HepG2 (cell line): ENCODE results near the gene ENO2. TPM values are rescaled to one million over a fixed set of nuclear protein-coding genes. Genes with fewer than 3 reads are reported as not detected.

ENCODE experiments used
- FOXP1 ChIP-seq, 2 experiments: fragments of 450-650 bp in 1 of 2; IDR thresholded peaks; 2 replicates each; pipeline ENCODE4 v1.6.1; 2017 to 2018; ENCODE audit warnings: antibody characterized with exemption in 1 of 2
- MAF1 ChIP-seq: sonication (generic); formaldehyde crosslinking; IDR thresholded peaks from 2 replicates; pipeline ENCODE4 v1.5.0; 2020; ENCODE audit warnings: missing genetic modification reagents, borderline replicate concordance
- NAIF1 ChIP-seq: sonication (generic); formaldehyde crosslinking; IDR thresholded peaks from 2 replicates; pipeline ENCODE4 v1.5.0; 2020; ENCODE audit warnings: mild to moderate bottlenecking, missing genetic modification reagents, borderline replicate concordance
- PBX2 ChIP-seq: IDR thresholded peaks from 2 replicates; pipeline ENCODE4 v1.6.1; 2016; ENCODE audit warnings: control low read depth
- SALL1 ChIP-seq: sonication (generic); formaldehyde crosslinking; IDR thresholded peaks from 2 replicates; pipeline ENCODE4 v1.8.0; 2022; ENCODE audit warnings: mild to moderate bottlenecking, missing genetic modification reagents
- SCMH1 ChIP-seq: sonication (generic); formaldehyde crosslinking; IDR thresholded peaks from 2 replicates; pipeline ENCODE4 v1.9.0; 2021; ENCODE audit warnings: missing genetic modification reagents, mild to moderate bottlenecking, borderline replicate concordance
- ZBTB7B ChIP-seq: sonication (generic); formaldehyde crosslinking; IDR thresholded peaks from 2 replicates; pipeline ENCODE4 v1.4.0; 2020; ENCODE audit warnings: missing genetic modification reagents
- ZKSCAN8 ChIP-seq: IDR thresholded peaks from 2 replicates; pipeline ENCODE4 v1.6.1; 2016; ENCODE audit warnings: borderline replicate concordance, missing genetic modification reagents, missing compliant biosample characterization
- ZNF121 ChIP-seq: sonication (generic); formaldehyde crosslinking; IDR thresholded peaks from 2 replicates; pipeline ENCODE4 v1.5.0; 2020; ENCODE audit warnings: mild to moderate bottlenecking, missing genetic modification reagents
- ZNF333 ChIP-seq: sonication (generic); formaldehyde crosslinking; IDR thresholded peaks from 2 replicates; pipeline ENCODE4 v1.4.0; 2020; ENCODE audit warnings: mild to moderate bottlenecking, missing genetic modification reagents, borderline replicate concordance
- ZNF709 ChIP-seq: sonication (generic); formaldehyde crosslinking; IDR thresholded peaks from 2 replicates; pipeline ENCODE4 v1.5.0; 2020; ENCODE audit warnings: mild to moderate bottlenecking, missing genetic modification reagents
- ZNF773 ChIP-seq: sonication (generic); formaldehyde crosslinking; IDR thresholded peaks from 2 replicates; pipeline ENCODE4 v1.4.0; 2020; ENCODE audit warnings: missing genetic modification reagents, borderline replicate concordance
- polyA plus RNA-seq, 8 experiments: library from polyadenylated mRNA; depleted of rRNA in 3 of 8; stranded (reverse) in 7 of 8; unstranded in 1 of 8; fragments of >200 nt; fragmentation: Illumina TruSeq in 4 of 8; extraction: Trizol in 4 of 8; gene quantifications; 2 replicates each; pipeline versions ENCODE4 v1.2.1 to v1.2.3, GENCODE V29; 2011 to 2016; ENCODE audit warnings: low read depth in 4 of 8, missing spikeins in 1 of 8, mixed read lengths in 1 of 8; ENCODE audit not compliant: insufficient read depth in 1 of 8
- total RNA-seq, 5 experiments: library from RNA; depleted of rRNA; stranded (reverse); fragments of >200 nt; fragmentation: Illumina TruSeq; extraction: Trizol; gene quantifications; 2 replicates each; pipeline ENCODE4 v1.2.3, GENCODE V29; 2016; ENCODE audit warnings: low read depth in 1 of 5
- TF ChIP-seq, protein P1 (sequence below): sonication (generic); formaldehyde crosslinking; IDR thresholded peaks from 2 replicates; pipeline ENCODE4 v1.8.0; 2022; ENCODE audit warnings: mild to moderate bottlenecking, missing genetic modification reagents, moderate library complexity
- TF ChIP-seq, protein P2 (sequence below): sonication (generic); formaldehyde crosslinking; IDR thresholded peaks from 2 replicates; pipeline ENCODE4 v1.5.0; 2020; ENCODE audit warnings: missing genetic modification reagents, mild to moderate bottlenecking, borderline replicate concordance
- TF ChIP-seq, protein P3 (sequence below): sonication (generic); formaldehyde crosslinking; IDR thresholded peaks from 2 replicates; pipeline ENCODE4 v1.5.0; 2020; ENCODE audit warnings: missing genetic modification reagents
- TF ChIP-seq, protein P4 (sequence below): sonication (generic); formaldehyde crosslinking; IDR thresholded peaks from 2 replicates; pipeline ENCODE4 v1.4.0; 2020; ENCODE audit warnings: missing genetic modification reagents
- TF ChIP-seq, protein P5 (sequence below): sonication (generic); formaldehyde crosslinking; IDR thresholded peaks from 2 replicates; pipeline ENCODE4 v1.5.1; 2020; ENCODE audit warnings: mild to moderate bottlenecking, moderate library complexity, missing genetic modification reagents

ENO2 gene
- total and polyA plus RNA-seq, 2 of the 13 experiments (the other 11 are each of a cell fraction or from before 2014, with no cell fraction given), result 19.3 to 136 TPM

DNA sequence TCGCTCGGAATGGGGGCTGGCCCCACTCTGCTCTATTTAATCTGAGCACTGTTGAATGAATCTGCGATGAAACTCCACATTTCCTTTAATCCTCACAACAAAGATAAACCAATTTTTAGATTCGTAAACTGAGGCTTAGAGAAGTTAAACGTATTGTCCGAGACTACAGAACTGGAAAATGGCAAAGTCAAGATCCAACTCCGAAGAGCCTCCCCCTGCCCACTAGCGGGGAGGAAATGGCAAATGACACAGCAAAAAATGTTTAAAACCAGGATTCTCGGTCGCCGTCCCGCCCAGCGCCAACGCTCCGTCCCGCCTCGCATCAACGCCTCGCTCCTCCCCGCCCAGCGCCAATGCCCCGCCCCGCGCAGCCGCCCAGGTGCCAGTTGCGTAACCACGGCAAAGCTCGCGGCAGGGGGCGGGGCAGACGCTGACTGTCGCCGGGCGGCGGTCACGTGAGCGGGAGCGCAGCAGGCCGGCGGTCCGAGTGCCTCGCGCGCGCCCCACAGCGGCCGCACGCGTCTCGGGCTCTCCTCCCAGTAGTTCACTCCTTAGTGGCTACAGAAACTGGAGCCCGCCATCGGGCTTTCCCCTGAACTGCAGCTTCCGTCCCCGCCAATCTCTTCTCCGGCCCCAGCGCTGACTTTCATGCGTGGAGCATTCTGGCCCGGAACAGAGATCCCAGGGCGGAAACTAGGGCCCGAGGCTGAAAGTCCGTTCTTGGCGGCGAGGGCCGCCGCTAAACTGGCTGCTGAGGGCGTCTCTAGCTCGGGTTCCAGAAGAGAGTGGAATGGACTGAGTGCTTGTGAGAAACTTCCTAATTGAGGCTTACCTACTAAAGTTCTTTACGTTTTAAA is 23.4 kb upstream of the ENO2 start (continued):
- TF ChIP-seq NAIF1 (CRISPR knock-in tag) (peak; percentile 69; the same call in 1 of the 2 replicates), MAF1 (CRISPR knock-in tag) (no peak), ZKSCAN8 (CRISPR knock-in tag) (0 out of 2 replicates have a peak, but pooled peaks have one; percentile 36), ZNF121 (CRISPR knock-in tag) (no peak), SALL1 (CRISPR knock-in tag) (peak; percentile 93), ZBTB7B (CRISPR knock-in tag) (no peak; the same call in 1 of the 2 replicates), ZNF773 (CRISPR knock-in tag) (peak; percentile 65; the same call in 1 of the 2 replicates), SCMH1 (CRISPR knock-in tag) (no peak), FOXP1 (IDR thresholded peaks at IDR 0.05) (no peak), FOXP1 (CRISPR knock-in tag; IDR thresholded peaks at IDR 0.05) (no peak), ZNF333 (CRISPR knock-in tag) (no peak), PBX2 (CRISPR knock-in tag) (no peak), ZNF709 (CRISPR knock-in tag) (peak; percentile 48; the same call in 1 of the 2 replicates)
- TF ChIP-seq, protein P1, sequence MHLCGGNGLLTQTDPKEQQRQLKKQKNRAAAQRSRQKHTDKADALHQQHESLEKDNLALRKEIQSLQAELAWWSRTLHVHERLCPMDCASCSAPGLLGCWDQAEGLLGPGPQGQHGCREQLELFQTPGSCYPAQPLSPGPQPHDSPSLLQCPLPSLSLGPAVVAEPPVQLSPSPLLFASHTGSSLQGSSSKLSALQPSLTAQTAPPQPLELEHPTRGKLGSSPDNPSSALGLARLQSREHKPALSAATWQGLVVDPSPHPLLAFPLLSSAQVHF, result peak; percentile 76; the same call in 1 of the 2 replicates
- TF ChIP-seq, protein P2, sequence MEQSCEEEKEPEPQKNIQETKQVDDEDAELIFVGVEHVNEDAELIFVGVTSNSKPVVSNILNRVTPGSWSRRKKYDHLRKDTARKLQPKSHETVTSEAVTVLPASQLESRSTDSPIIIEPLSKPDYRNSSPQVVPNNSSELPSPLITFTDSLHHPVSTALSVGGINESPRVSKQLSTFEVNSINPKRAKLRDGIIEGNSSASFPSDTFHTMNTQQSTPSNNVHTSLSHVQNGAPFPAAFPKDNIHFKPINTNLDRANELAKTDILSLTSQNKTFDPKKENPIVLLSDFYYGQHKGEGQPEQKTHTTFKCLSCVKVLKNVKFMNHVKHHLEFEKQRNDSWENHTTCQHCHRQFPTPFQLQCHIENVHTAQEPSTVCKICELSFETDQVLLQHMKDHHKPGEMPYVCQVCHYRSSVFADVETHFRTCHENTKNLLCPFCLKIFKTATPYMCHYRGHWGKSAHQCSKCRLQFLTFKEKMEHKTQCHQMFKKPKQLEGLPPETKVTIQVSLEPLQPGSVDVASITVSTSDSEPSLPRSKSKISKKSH (CRISPR knock-in tag), result no peak
- TF ChIP-seq, protein P3, sequence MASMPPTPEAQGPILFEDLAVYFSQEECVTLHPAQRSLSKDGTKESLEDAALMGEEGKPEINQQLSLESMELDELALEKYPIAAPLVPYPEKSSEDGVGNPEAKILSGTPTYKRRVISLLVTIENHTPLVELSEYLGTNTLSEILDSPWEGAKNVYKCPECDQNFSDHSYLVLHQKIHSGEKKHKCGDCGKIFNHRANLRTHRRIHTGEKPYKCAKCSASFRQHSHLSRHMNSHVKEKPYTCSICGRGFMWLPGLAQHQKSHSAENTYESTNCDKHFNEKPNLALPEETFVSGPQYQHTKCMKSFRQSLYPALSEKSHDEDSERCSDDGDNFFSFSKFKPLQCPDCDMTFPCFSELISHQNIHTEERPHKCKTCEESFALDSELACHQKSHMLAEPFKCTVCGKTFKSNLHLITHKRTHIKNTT (CRISPR knock-in tag), result no peak
- TF ChIP-seq, protein P4, sequence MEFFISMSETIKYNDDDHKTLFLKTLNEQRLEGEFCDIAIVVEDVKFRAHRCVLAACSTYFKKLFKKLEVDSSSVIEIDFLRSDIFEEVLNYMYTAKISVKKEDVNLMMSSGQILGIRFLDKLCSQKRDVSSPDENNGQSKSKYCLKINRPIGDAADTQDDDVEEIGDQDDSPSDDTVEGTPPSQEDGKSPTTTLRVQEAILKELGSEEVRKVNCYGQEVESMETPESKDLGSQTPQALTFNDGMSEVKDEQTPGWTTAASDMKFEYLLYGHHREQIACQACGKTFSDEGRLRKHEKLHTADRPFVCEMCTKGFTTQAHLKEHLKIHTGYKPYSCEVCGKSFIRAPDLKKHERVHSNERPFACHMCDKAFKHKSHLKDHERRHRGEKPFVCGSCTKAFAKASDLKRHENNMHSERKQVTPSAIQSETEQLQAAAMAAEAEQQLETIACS (CRISPR knock-in tag), result 0 out of 2 replicates have a peak, but pooled peaks have one; percentile 34
- TF ChIP-seq, protein P5, sequence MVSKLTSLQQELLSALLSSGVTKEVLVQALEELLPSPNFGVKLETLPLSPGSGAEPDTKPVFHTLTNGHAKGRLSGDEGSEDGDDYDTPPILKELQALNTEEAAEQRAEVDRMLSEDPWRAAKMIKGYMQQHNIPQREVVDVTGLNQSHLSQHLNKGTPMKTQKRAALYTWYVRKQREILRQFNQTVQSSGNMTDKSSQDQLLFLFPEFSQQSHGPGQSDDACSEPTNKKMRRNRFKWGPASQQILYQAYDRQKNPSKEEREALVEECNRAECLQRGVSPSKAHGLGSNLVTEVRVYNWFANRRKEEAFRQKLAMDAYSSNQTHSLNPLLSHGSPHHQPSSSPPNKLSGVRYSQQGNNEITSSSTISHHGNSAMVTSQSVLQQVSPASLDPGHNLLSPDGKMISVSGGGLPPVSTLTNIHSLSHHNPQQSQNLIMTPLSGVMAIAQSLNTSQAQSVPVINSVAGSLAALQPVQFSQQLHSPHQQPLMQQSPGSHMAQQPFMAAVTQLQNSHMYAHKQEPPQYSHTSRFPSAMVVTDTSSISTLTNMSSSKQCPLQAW (CRISPR knock-in tag), result peak; percentile 91
